Retinal pigment epithelial cell (primary cell): ENCODE data around the gene RAB3D.

ENCODE experiments used
- DNase-seq: peaks from one replicate; pipeline ENCODE4 v3.0.0-alpha.2; 2010; ENCODE audit warnings: low read depth
- H3K4me3 ChIP-seq: 2 replicates; pipeline ENCODE4 v1.5.1; 2011; ENCODE audit warnings: mild to moderate bottlenecking, low read length, control low read depth, moderate library complexity
- TF ChIP-seq, protein P1 (sequence below): conservative IDR thresholded peaks from 2 replicates; pipeline ENCODE4 v1.5.1; 2011; ENCODE audit warnings: low read depth, low read length, control low read depth, inconsistent platforms

Gene RAB3D

DNA sequence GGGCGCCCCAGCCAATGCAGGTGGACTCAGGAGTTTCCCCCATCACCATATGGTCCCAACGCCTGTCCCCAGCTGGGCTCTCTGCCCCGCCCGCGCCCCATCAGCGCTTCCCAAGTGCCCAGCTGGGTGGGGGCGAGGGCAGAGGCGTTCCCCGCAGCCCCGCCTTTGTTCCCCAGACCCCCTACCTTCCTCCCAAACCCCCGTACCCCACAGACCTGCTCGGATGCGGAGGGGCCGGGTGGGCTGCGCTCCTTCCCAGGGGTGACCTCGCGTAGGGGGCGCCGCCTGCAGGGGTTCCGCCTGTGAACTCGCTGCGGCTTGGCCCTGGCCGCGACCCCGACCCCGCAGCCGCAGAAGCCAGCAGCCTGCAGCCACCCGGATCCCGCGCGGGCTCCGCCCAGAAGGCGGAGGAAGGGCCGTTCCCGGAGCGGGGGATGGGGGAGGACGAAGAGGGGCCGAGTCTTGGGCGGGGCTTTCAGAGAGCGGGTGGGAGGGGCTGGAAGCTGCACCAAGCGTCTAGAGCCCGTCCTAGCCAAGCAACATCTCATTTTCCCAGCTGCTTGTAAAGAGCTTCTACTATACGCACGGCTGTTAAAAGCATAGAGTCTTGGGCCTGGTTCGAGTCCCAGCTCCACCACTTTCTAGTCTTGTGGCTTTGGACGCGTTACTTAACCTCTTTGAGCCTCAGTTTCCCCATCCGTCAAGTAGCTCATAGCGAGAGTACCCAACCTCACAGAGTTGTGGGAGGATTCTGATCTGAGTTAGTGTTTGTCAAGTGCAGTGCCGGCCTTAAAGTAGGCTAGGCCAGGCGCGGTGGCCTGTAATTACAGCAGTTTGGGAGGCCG lies at the start of gene RAB3D:
Gene RAB3D, minus strand, starts transcription at position 404 of the 845 bp plus-strand sequence. CDS start 2,258 bp downstream, outside the sequence.
- DNase-seq: no peak
- TF ChIP-seq, protein P1, sequence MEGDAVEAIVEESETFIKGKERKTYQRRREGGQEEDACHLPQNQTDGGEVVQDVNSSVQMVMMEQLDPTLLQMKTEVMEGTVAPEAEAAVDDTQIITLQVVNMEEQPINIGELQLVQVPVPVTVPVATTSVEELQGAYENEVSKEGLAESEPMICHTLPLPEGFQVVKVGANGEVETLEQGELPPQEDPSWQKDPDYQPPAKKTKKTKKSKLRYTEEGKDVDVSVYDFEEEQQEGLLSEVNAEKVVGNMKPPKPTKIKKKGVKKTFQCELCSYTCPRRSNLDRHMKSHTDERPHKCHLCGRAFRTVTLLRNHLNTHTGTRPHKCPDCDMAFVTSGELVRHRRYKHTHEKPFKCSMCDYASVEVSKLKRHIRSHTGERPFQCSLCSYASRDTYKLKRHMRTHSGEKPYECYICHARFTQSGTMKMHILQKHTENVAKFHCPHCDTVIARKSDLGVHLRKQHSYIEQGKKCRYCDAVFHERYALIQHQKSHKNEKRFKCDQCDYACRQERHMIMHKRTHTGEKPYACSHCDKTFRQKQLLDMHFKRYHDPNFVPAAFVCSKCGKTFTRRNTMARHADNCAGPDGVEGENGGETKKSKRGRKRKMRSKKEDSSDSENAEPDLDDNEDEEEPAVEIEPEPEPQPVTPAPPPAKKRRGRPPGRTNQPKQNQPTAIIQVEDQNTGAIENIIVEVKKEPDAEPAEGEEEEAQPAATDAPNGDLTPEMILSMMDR: no peak
- H3K4me3 ChIP-seq: peak within 1 kb of the TSS; percentile 55

DNA sequence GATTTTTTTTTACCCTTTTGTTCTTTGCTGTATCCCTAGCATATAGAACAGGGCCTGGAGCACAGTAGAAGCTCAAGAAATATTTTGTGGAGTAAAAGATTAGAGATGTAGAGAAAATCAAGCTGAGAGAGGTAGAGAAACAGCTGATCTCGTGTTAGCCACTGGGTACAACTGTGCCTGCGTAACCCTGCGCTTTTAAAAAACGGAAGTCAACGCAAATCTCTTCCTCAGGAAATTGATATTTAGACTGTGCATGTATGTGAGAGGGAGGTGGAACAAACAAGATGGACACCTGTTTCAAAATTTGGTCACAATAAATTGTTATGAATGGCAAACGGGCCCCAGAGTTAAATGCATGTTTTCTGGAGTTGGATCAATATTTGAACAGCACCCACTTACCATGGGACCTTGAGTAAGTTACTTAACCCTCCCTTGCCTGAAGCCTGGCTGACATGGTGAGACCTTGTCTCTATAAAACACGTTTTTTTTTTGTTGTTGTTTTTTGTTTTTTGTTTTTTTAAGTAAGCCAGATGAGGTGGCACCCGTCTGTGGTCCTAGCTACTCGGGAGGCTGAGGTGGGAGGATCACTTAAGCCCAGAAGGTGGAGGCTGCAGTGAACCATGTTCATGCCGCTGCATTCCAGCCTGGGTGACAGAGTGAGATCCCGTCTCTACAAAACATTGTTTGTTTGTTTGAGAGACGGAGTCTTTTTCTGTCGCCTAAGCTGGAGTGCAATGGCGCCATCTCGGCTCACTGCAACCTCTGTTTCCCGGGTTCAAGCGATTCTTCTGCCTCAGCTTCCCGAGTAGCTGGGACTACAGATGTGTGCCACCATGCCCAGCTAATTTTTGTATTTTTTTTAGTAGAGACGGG lies 47.9 kb upstream of the RAB3D start:
- no peak for DNase-seq
- H3K4me3 ChIP-seq: no peak overlapping the region
- TF ChIP-seq, protein P1: no peak

- no peak for DNase-seq
- TF ChIP-seq, protein P1: no peak
- no peak overlapping the region for H3K4me3 ChIP-seq
Measured at GRCh38 chr19:11384778-11385129, 45.3 kb upstream of the RAB3D start.

- H3K4me3 ChIP-seq: peak overlapping the region; percentile 29
- TF ChIP-seq, protein P1: no peak
- DNase-seq: no peak
Measured at GRCh38 chr19:11383706-11384048, 44.2 kb upstream of the RAB3D start.

DNA sequence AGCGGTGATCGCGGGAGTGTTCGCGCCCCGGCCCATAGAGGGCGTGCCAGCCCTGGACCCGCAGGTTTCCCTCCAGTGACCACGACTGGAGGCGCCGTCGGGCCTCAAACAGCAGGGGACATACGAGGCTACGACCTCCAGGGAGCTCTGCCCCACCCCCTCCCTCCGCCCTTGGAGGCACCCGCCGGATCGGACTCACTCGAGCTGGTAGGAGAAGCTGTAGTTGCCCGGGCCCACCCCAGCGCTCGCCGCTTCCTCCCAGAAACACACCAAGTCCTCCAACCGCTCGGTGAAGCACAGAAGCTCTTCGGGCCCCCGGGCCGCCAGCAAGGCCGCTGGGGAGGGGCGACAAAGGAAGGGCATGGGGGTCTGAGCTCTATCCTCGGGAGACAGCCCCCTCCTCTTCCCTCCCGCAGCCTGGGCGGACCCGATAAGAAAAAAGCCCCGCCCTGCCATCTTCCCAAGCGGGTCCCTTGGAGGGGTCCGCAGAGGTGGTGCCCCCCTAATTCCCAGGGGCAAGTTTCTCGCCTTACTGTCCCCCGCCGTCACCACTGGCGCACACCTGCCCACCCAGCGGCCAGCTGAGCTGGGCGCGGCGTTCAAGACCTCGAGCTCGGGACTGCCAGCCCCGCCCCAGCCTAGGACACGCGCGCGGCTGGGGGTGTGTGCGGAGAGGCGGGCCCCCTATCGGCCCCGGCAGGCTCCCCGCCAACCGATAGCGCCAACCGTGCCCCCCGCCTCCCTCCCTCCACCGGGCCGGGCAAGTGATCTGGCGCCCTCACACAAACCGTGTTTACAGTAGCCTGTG lies 43.6 kb upstream of the RAB3D start:
- peak overlapping the region; percentile 29 for H3K4me3 ChIP-seq
- no peak for DNase-seq
- TF ChIP-seq, protein P1: peak; percentile 74

DNA sequence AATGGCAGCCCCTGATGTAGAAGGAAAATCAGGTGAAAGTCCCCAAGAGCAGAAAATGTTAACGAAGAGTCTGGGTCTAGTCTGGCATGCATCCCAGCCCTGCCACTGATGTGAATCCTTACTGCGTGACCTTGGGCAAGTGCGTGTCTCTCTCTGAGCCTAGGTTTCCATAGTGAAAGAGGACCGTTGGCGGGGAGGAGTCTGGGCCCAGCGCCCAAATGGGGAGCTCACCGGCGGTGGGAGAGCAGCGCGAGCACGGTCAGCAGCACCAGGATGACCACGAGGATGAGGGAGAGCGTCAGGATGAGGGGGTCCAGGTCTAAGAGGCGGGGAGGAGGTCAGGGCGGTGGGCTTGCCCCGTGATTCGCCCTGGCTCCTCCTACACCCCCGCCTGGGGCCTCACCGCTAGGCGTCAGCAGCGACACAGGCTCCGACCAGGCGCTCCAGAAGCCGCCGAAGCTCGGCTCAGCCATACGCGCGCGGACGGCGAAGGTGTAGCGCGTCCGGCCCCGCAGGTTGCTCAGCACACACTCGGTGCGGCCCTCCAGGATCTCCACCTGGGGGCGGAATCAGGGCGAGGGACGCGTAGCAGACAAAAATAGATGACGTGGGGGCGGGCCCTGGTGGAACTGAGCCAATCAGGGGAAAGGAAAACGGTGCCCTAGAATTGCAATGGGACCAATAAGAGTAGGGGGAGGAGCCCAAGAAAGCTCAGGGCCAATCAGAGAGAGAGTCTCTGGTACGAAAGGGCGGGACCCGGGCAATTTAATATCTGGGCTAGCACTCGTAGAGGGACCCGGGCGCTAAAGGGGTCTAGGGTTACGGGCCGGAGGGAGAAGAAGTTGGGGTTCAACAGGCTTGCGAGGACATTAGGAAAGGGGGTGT lies 41.4 kb upstream of the RAB3D start:
- peak overlapping the region; percentile 62 for H3K4me3 ChIP-seq
- TF ChIP-seq, protein P1: peak; percentile 66
- peak; percentile 84 for DNase-seq
